HepG2 (cell line): Measurements from ENCODE around the gene NPHS1. TPM values are rescaled to one million over a fixed set of nuclear protein-coding genes. Genes with fewer than 3 reads are reported as not detected.
A peak's percentile ranks its signal among the peaks of the same experiment; 100 is the strongest.

Source experiments
- AKAP8 ChIP-seq: sonication (generic); formaldehyde crosslinking; IDR thresholded peaks from 2 replicates; pipeline ENCODE4 v1.5.1; 2020; ENCODE audit warnings: mild to moderate bottlenecking, missing genetic modification reagents
- DNMT3B ChIP-seq: conservative IDR thresholded peaks from 2 replicates; pipeline ENCODE4 v1.6.1; 2016; ENCODE audit warnings: missing biosample characterization, control low read depth
- HNF4A ChIP-seq: sonication (generic); formaldehyde crosslinking; IDR thresholded peaks from 2 replicates; pipeline ENCODE4 v1.4.0; 2020; ENCODE audit warnings: missing genetic modification reagents
- KDM5A ChIP-seq: fragments of 200-600 bp; sonication (generic); IDR thresholded peaks from 2 replicates; pipeline ENCODE4 v1.7.0; 2018; ENCODE audit warnings: antibody characterized with exemption, mild to moderate bottlenecking, low read length, borderline replicate concordance
- MLX ChIP-seq: IDR thresholded peaks from 2 replicates; pipeline ENCODE4 v1.6.1; 2016
- MTA1 ChIP-seq: sonication (generic); formaldehyde crosslinking; IDR thresholded peaks from 2 replicates; pipeline ENCODE4 v1.4.0; 2020; ENCODE audit warnings: missing genetic modification reagents, mild to moderate bottlenecking, borderline replicate concordance
- MTA3 ChIP-seq: sonication (generic); formaldehyde crosslinking; IDR thresholded peaks from 2 replicates; pipeline ENCODE4 v1.4.0; 2020; ENCODE audit warnings: missing genetic modification reagents
- MZF1 ChIP-seq: sonication (generic); formaldehyde crosslinking; IDR thresholded peaks from 2 replicates; pipeline ENCODE4 v1.8.1; 2023; ENCODE audit warnings: mild to moderate bottlenecking, missing genetic modification reagents, borderline replicate concordance
- NFAT5 ChIP-seq: sonication (generic); formaldehyde crosslinking; IDR thresholded peaks from 2 replicates; pipeline ENCODE4 v1.4.0; 2020; ENCODE audit warnings: missing genetic modification reagents
- PRPF4 ChIP-seq: fragments of 200-400 bp; formaldehyde crosslinking; IDR thresholded peaks from 2 replicates; pipeline ENCODE4 v1.6.1; 2016; ENCODE audit warnings: low read length, low read depth; ENCODE audit not compliant: poor library complexity, severe bottlenecking
- REXO4 ChIP-seq: sonication (generic); formaldehyde crosslinking; IDR thresholded peaks from 2 replicates; pipeline ENCODE4 v1.8.0; 2022; ENCODE audit warnings: missing genetic modification reagents, mild to moderate bottlenecking, borderline replicate concordance
- SNAI1 ChIP-seq: sonication (generic); formaldehyde crosslinking; IDR thresholded peaks from 2 replicates; pipeline ENCODE4 v1.5.0; 2020; ENCODE audit warnings: mild to moderate bottlenecking, missing genetic modification reagents, borderline replicate concordance
- SP2 ChIP-seq: sonication (generic); formaldehyde crosslinking; IDR thresholded peaks from 2 replicates; pipeline ENCODE4 v1.5.1; 2020; ENCODE audit warnings: mild to moderate bottlenecking, missing genetic modification reagents
- TCF7 ChIP-seq: sonication (generic); IDR thresholded peaks from 2 replicates; pipeline ENCODE4 v1.6.1; 2016; ENCODE audit warnings: antibody characterized with exemption, low read depth
- ZBTB42 ChIP-seq: sonication (generic); formaldehyde crosslinking; IDR thresholded peaks from 2 replicates; pipeline ENCODE4 v1.5.0; 2020; ENCODE audit warnings: mild to moderate bottlenecking, missing genetic modification reagents
- ZNF24 ChIP-seq: fragments of 450-650 bp; IDR thresholded peaks from 2 replicates; pipeline ENCODE4 v1.6.1; 2017; ENCODE audit warnings: antibody characterized with exemption, mild to moderate bottlenecking
- ZNF251 ChIP-seq: sonication (generic); formaldehyde crosslinking; IDR thresholded peaks from 2 replicates; pipeline ENCODE4 v1.9.0; 2021; ENCODE audit warnings: mild to moderate bottlenecking, missing genetic modification reagents
- ZNF260 ChIP-seq: sonication (generic); formaldehyde crosslinking; IDR thresholded peaks from 2 replicates; pipeline ENCODE4 v1.4.0; 2020; ENCODE audit warnings: missing genetic modification reagents, low read depth, mild to moderate bottlenecking, borderline replicate concordance
- ZNF441 ChIP-seq: sonication (generic); formaldehyde crosslinking; IDR thresholded peaks from 2 replicates; pipeline ENCODE4 v1.7.0; 2021; ENCODE audit warnings: missing genetic modification reagents, borderline replicate concordance
- ZNF616 ChIP-seq: sonication (generic); formaldehyde crosslinking; IDR thresholded peaks from 2 replicates; pipeline ENCODE4 v1.5.0; 2020; ENCODE audit warnings: low read depth, mild to moderate bottlenecking, missing genetic modification reagents
- ZNF737 ChIP-seq: sonication (generic); formaldehyde crosslinking; IDR thresholded peaks from 2 replicates; pipeline ENCODE4 v1.5.0; 2020; ENCODE audit warnings: missing genetic modification reagents, mild to moderate bottlenecking, borderline replicate concordance
- ZNF75D ChIP-seq: sonication (generic); formaldehyde crosslinking; IDR thresholded peaks from 2 replicates; pipeline ENCODE4 v1.8.1; 2023; ENCODE audit warnings: missing genetic modification reagents, mild to moderate bottlenecking, borderline replicate concordance
- ZNF788 ChIP-seq: sonication (generic); formaldehyde crosslinking; IDR thresholded peaks from 2 replicates; pipeline ENCODE4 v1.5.0; 2020; ENCODE audit warnings: mild to moderate bottlenecking, missing genetic modification reagents, borderline replicate concordance
- ZSCAN31 ChIP-seq: sonication (generic); formaldehyde crosslinking; IDR thresholded peaks from 2 replicates; pipeline ENCODE4 v1.5.0; 2020; ENCODE audit warnings: low read depth, mild to moderate bottlenecking, missing genetic modification reagents
- polyA plus RNA-seq, 8 experiments: library from polyadenylated mRNA; depleted of rRNA in 3 of 8; stranded (reverse) in 7 of 8; unstranded in 1 of 8; fragments of >200 nt; fragmentation: Illumina TruSeq in 4 of 8; extraction: Trizol in 4 of 8; gene quantifications; 2 replicates each; pipeline versions ENCODE4 v1.2.1 to v1.2.3, GENCODE V29; 2011 to 2016; ENCODE audit warnings: low read depth in 4 of 8, missing spikeins in 1 of 8, mixed read lengths in 1 of 8; ENCODE audit not compliant: insufficient read depth in 1 of 8
- total RNA-seq, 5 experiments: library from RNA; depleted of rRNA; stranded (reverse); fragments of >200 nt; fragmentation: Illumina TruSeq; extraction: Trizol; gene quantifications; 2 replicates each; pipeline ENCODE4 v1.2.3, GENCODE V29; 2016; ENCODE audit warnings: low read depth in 1 of 5

The NPHS1 gene
- total and polyA plus RNA-seq, 2 of the 13 experiments (the other 11 are each of a cell fraction or from before 2014, with no cell fraction given): not detected

GRCh38 chr19:35828692-35829301 is 23.5 kb downstream of the NPHS1 start (continued):
- peak; percentile 47; the same call in 1 of the 2 replicates for TF ChIP-seq SNAI1 (CRISPR knock-in tag)
- 0 out of 2 replicates have a peak, but pooled peaks have one; percentile 68 for TF ChIP-seq ZNF737 (CRISPR knock-in tag)
- TF ChIP-seq PRPF4: no peak
- peak; percentile 36; the same call in 1 of the 2 replicates for TF ChIP-seq ZSCAN31 (CRISPR knock-in tag)
- no peak for TF ChIP-seq SP2
- TF ChIP-seq ZNF260: no peak
- TF ChIP-seq ZNF441 (CRISPR knock-in tag): peak; percentile 97
- TF ChIP-seq ZNF24: no peak
- TF ChIP-seq ZNF788 (CRISPR knock-in tag): peak; percentile 62; the same call in 1 of the 2 replicates
- TF ChIP-seq TCF7: no peak
- peak; percentile 77; the same call in 1 of the 2 replicates for TF ChIP-seq ZNF75D (CRISPR knock-in tag)
- no peak for TF ChIP-seq ZBTB42
- TF ChIP-seq MLX (CRISPR knock-in tag): peak; percentile 71; the same call in 1 of the 2 replicates
- no peak for TF ChIP-seq MZF1 (CRISPR knock-in tag)
- TF ChIP-seq HNF4A: no peak
- peak; percentile 98 for TF ChIP-seq NFAT5 (CRISPR knock-in tag)
- TF ChIP-seq DNMT3B (CRISPR knock-in tag): peak; percentile 99
- 0 out of 2 replicates have a peak, but pooled peaks have one; percentile 34 for TF ChIP-seq AKAP8
- TF ChIP-seq MTA3 (CRISPR knock-in tag): peak; percentile 91; the same call in 1 of the 2 replicates
- TF ChIP-seq ZNF251 (CRISPR knock-in tag): peak; percentile 92; the same call in 1 of the 2 replicates
- TF ChIP-seq KDM5A: no peak
- peak; percentile 93; the same call in 1 of the 2 replicates for TF ChIP-seq ZNF616
- TF ChIP-seq MTA1: no peak
- no peak for TF ChIP-seq REXO4 (CRISPR knock-in tag)
